ENCODE results near the gene CDCA4. TPM values are rescaled to one million over a fixed set of nuclear protein-coding genes. Genes with fewer than 3 reads are reported as not detected.

CDCA4 gene
- total RNA-seq, 1 donor from 2014 or later = 2.0 TPM

GRCh38 chr14:104984056-104984894 lies 36.6 kb downstream of the CDCA4 start:
- TF ChIP-seq CTCF (IDR thresholded peaks at IDR 0.05; ENCODE audit: borderline replicate concordance) = no peak
- DNase-seq = no peak
- H3K9me3 ChIP-seq (replicated peaks) = no peaks in the 10 kb centered on the region
- intact Hi-C loops (cut with micrococcal nuclease) = no loop called here
- H3K27ac ChIP-seq (replicated peaks) = no peak overlapping the region
- no peaks in the 10 kb centered on the region for H3K36me3 ChIP-seq
- H3K4me1 ChIP-seq = peaks cover 27% of the 10 kb centered on the region
- H3K27me3 ChIP-seq (ENCODE audit: low read depth) = no peaks in the 10 kb centered on the region
- no peak overlapping the region for H3K4me3 ChIP-seq

GRCh38 chr14:104983231-104983721 lies 37.6 kb downstream of the CDCA4 start:
- H3K4me3 ChIP-seq = no peak overlapping the region
- DNase-seq = no peak
- intact Hi-C loops (cut with micrococcal nuclease) = no loop called here
- H3K4me1 ChIP-seq = peaks cover 33% of the 10 kb centered on the region
- no peaks in the 10 kb centered on the region for H3K36me3 ChIP-seq
- no peak overlapping the region for H3K27ac ChIP-seq (replicated peaks)
- H3K27me3 ChIP-seq (ENCODE audit: low read depth) = no peaks in the 10 kb centered on the region
- no peak for TF ChIP-seq CTCF (IDR thresholded peaks at IDR 0.05; ENCODE audit: borderline replicate concordance)
- no peaks in the 10 kb centered on the region for H3K9me3 ChIP-seq (replicated peaks)

GRCh38 chr14:104982548-104983230 lies 38.2 kb downstream of the CDCA4 start:
- H3K27ac ChIP-seq (replicated peaks) = no peak overlapping the region
- H3K4me3 ChIP-seq = no peak overlapping the region
- H3K9me3 ChIP-seq (replicated peaks) = no peaks in the 10 kb centered on the region
- intact Hi-C loops (cut with micrococcal nuclease) = no loop called here
- no peak for TF ChIP-seq CTCF (IDR thresholded peaks at IDR 0.05; ENCODE audit: borderline replicate concordance)
- DNase-seq = no peak
- no peaks in the 10 kb centered on the region for H3K36me3 ChIP-seq
- H3K27me3 ChIP-seq (ENCODE audit: low read depth) = peaks cover 3% of the 10 kb centered on the region
- peaks cover 37% of the 10 kb centered on the region for H3K4me1 ChIP-seq

GRCh38 chr14:104981699-104982541 lies 39.0 kb downstream of the CDCA4 start:
- H3K27me3 ChIP-seq (ENCODE audit: low read depth) = peaks cover 11% of the 10 kb centered on the region
- peaks cover 42% of the 10 kb centered on the region for H3K4me1 ChIP-seq

More at GRCh38 chr14:104981699-104982541, 39.0 kb downstream of the CDCA4 start:
- H3K27ac ChIP-seq (replicated peaks) = no peak overlapping the region
- no peaks in the 10 kb centered on the region for H3K36me3 ChIP-seq
- no peaks in the 10 kb centered on the region for H3K9me3 ChIP-seq (replicated peaks)
- no peak for TF ChIP-seq CTCF (IDR thresholded peaks at IDR 0.05; ENCODE audit: borderline replicate concordance)
- intact Hi-C loops (cut with micrococcal nuclease) = no loop called here
- no peak overlapping the region for H3K4me3 ChIP-seq
- DNase-seq = no peak
